ENCODE results near the gene FIGLA.
"Not testable (repeated sequence)": the region's sequence is repeated elsewhere in the genome, so short reads cannot be mapped to it uniquely, and the experiment has no call there.

Gene FIGLA

GRCh38 chr2:70746094-70746974 is 44.1 kb downstream of the FIGLA start:
- no peak for DNase-seq (ENCODE audit: low read depth)

GRCh38 chr2:70745276-70745825 is 45.1 kb downstream of the FIGLA start:
- DNase-seq (ENCODE audit: low read depth), result no peak

DNA sequence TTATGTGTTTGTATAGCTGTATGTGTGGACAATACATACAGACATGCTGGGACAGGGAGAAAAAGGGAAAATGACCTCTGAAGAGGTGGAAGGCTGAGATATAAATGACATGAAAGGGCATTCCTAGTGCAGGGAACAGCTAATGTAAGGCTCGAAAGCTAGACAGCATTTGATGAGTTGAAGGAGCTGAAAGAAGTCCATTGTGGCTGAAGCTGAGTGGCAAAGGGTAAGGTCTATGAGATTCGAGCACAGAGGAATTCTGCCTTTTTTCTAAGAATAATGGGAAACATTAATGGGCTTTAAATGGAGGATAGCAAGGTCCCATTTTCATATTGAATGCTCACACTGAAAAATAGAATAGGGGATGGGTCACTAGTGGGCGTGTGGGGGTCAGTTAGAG is 46.0 kb downstream of the FIGLA start:
- no peak for DNase-seq (ENCODE audit: low read depth)

- DNase-seq (ENCODE audit: low read depth), result no peak
Observed at GRCh38 chr2:70743677-70744076, 46.8 kb downstream of the FIGLA start.

DNA sequence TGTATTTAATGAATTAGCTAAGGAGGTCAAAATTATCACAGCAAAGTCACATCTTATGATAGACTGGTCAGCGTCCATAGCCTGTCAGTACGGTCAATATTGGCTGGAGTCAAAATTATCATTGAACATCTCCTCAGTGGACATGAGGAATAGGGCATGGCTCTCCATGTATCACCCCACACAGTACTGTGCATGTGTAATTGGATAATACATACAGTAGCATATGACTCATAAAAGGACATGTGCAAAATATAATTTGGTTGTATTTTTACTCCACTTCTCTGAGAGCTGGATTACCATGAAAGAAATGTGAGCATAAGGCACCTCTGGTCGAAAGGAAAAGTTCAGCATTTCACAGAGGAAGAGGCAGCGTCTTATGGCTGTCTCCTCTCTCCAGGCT is 47.4 kb downstream of the FIGLA start:
- no peak for DNase-seq (ENCODE audit: low read depth)

DNA sequence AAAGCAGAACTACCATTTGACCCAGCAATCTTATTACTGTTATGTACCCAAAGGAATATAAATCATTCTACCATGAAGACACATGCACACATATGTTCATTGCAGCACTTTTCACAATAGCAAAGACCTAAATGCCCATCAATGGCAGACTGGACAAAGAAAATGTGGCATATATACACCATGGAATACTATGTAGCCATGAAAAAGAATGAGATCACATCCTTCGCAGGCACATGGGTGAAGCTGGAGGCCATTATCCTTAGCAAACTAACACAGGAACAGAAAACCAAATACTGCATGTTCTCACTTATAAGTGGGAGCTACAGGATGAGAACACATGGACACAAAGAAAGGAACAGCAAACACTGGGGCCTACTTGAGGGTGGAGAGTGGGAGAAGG is 51.0 kb downstream of the FIGLA start:
- not testable (repeated sequence) for DNase-seq (ENCODE audit: low read depth)

DNA sequence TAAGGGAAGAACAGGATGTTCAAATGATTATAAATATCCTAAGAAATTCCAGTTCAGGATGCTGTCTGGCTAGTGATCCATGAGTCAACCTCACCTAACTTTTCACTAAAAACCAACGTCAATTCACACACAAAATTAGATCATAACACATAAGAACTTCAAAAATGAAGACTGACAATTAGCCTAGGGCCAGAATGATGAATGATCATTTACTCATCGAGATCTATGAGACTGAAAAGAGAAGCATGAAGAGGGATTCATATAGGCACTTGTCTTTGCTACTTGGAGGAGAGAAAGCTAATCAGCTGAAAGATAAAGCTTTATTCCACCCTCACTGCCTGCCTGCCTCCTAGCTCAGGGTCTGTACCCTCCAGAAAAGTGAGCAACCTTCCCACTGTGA is 52.3 kb downstream of the FIGLA start:
- DNase-seq (ENCODE audit: low read depth), result no peak

GRCh38 chr2:70735071-70735470 is 55.4 kb downstream of the FIGLA start:
- no peak for DNase-seq (ENCODE audit: low read depth)

GRCh38 chr2:70733646-70734180 is 56.7 kb downstream of the FIGLA start:
- no peak for DNase-seq (ENCODE audit: low read depth)

DNA sequence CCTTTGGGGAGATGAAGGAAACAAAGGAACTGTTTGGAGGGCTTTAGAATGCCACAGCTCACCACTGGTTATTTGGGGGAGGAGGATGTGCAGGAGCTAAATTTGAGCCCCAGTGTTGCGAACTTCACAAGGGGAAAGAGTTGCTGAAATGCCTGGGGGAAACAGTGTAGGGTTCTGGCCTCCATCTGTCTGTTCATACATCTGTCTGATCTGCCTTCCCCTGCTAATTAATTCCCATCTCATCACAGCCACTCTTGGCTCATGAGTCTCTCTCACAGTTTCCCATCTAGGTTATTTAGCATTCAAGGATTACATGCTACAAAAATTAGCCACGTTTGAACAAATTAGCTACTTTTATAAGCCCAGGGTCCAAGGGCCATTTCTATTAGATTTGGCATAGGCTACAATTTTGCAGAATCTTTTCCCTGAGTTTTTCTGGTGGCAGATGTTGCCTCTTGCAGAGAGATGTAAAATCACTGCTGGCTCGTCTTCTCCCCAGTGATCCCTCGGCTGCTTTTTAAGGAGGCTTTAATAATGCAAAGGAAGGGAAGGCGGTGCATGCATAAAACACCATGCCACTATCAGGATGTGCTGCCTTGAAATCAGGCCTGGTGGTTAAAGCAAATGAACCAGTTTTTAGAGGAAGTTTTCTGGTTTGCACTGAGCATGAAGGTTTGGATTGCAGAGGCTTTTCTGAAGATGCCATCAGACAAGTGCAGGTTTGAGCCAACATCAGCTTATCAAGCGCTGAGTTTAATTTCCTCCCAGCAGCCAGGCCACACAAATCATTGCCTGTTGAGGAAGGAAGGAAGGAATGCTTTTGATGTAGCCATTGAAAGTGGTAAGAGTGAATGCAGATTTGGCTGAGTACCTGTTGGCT is 57.4 kb downstream of the FIGLA start:
- DNase-seq (ENCODE audit: low read depth), result no peak

DNA sequence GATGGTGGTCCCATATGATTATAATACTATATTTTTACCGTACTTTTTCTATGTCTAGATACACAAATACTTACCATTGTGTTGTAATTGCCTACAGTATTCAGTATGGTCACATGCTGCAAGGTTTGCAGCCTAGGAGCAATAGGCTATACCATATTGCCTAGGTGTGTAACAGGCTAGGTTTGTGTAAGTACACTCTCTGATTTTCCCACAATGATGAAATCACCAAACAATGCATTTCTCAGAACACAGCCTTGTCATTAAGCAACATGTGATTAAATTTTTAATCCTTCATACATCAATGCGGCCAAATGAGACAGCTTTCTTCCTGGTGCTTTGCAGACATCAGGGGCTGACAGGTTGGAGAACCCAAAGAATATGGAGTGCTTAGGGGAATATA is 59.7 kb downstream of the FIGLA start:
- DNase-seq (ENCODE audit: low read depth), result no peak

DNA sequence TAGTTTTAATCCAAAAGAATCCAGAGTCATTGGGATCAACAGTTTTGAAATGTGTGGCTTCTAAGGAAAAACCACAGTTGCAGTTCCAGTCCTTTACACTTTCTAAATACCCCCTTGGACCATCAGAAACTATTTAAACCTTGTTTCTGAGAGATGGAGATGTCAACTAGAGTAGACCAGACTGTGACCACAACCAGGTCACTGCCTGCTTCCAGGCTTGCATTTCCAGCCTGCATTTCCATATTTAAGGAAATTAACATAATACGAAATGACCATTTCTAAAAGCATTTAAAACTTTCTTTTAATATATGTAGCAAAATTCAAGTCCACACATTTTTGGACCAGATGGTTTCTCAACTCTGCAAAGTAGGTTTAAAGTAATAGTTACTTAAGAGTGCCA is 60.8 kb downstream of the FIGLA start:
- DNase-seq (ENCODE audit: low read depth), result no peak

- DNase-seq (ENCODE audit: low read depth), result no peak
Observed at GRCh38 chr2:70728128-70728527, 62.3 kb downstream of the FIGLA start.
